Measurements from ENCODE around the gene RFX3.

GRCh38 chr9:3243683-3244082 is 282.1 kb downstream of the RFX3 start:
- TF ChIP-seq, protein P1, sequence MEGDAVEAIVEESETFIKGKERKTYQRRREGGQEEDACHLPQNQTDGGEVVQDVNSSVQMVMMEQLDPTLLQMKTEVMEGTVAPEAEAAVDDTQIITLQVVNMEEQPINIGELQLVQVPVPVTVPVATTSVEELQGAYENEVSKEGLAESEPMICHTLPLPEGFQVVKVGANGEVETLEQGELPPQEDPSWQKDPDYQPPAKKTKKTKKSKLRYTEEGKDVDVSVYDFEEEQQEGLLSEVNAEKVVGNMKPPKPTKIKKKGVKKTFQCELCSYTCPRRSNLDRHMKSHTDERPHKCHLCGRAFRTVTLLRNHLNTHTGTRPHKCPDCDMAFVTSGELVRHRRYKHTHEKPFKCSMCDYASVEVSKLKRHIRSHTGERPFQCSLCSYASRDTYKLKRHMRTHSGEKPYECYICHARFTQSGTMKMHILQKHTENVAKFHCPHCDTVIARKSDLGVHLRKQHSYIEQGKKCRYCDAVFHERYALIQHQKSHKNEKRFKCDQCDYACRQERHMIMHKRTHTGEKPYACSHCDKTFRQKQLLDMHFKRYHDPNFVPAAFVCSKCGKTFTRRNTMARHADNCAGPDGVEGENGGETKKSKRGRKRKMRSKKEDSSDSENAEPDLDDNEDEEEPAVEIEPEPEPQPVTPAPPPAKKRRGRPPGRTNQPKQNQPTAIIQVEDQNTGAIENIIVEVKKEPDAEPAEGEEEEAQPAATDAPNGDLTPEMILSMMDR (IDR thresholded peaks at IDR 0.05; ENCODE audit: low read depth, low read length, poor library complexity, severe bottlenecking): no peak
- TF ChIP-seq EZH2phosphoT487 (IDR thresholded peaks at IDR 0.05; ENCODE audit: borderline replicate concordance, low read length): no peak

Measured in DOHH2 (cell line).